Mucosa of rectum (tissue), 2 donors: ENCODE measurements around the gene DGKZ.
A peak's percentile ranks its signal among the peaks of the same experiment; 100 is the strongest.

Experiments
- H3K27ac ChIP-seq, 2 donors: one replicate each; pipeline ENCODE4 v1.7.0; 2013; ENCODE audit warnings: inconsistent platforms in 2 of 2, low read depth in 2 of 2, low read length in 2 of 2
- H3K27me3 ChIP-seq, 2 donors: one replicate each; pipeline ENCODE4 v1.7.0; 2013; ENCODE audit warnings: low read length in 2 of 2; ENCODE audit not compliant: control insufficient read depth in 2 of 2, insufficient read depth in 2 of 2
- H3K36me3 ChIP-seq, 2 donors: one replicate each; pipeline ENCODE4 v1.7.0; 2013; ENCODE audit warnings: low read length in 2 of 2; ENCODE audit not compliant: control insufficient read depth in 2 of 2, insufficient read depth in 2 of 2
- H3K4me1 ChIP-seq, 2 donors: one replicate each; pipeline ENCODE4 v1.7.0; 2013; ENCODE audit warnings: low read length in 2 of 2, mild to moderate bottlenecking in 1 of 2; ENCODE audit not compliant: control insufficient read depth in 2 of 2, insufficient read depth in 2 of 2
- H3K4me3 ChIP-seq, 2 donors: one replicate each; pipeline ENCODE4 v1.7.0; 2013; ENCODE audit warnings: low read length in 2 of 2
- H3K9ac ChIP-seq, 2 donors: one replicate each; pipeline ENCODE4 v1.7.0; 2013; ENCODE audit warnings: low read length in 2 of 2, low read depth in 1 of 2, mild to moderate bottlenecking in 1 of 2
- H3K9me3 ChIP-seq, 2 donors: one replicate each; pipeline ENCODE4 v1.7.0; 2013; ENCODE audit warnings: low read length in 2 of 2; ENCODE audit not compliant: control insufficient read depth in 2 of 2
- donor health status: healthy.
- donor health status: Normal muscosa, but diverticular disease.

The DGKZ gene

GRCh38 chr11:46326813-46327416 is 20.3 kb upstream of the DGKZ start:
- Histone ChIP-seq H3K36me3 (peaks cover 0 to 2% of the 10 kb centered on the region in 2 donors), H3K4me1 (no peaks in the 10 kb centered on the region), H3K27ac (no peak overlapping the region), H3K4me3 (no peak overlapping the region), H3K9me3 (no peaks in the 10 kb centered on the region), H3K27me3 (peaks cover 12 to 21% of the 10 kb centered on the region in 2 donors), H3K9ac (no peak overlapping the region)

GRCh38 chr11:46327829-46328228 is 19.4 kb upstream of the DGKZ start:
- Histone ChIP-seq H3K9ac (no peak overlapping the region), H3K4me1 (peaks cover 3 to 4% of the 10 kb centered on the region in 2 donors), H3K9me3 (no peaks in the 10 kb centered on the region), H3K27ac (no peak overlapping the region), H3K27me3 (peaks cover 19 to 29% of the 10 kb centered on the region in 2 donors), H3K4me3 (no peak overlapping the region), H3K36me3 (no peaks in the 10 kb centered on the region)

GRCh38 chr11:46330154-46330553 is 17.1 kb upstream of the DGKZ start:
- Histone ChIP-seq H3K27me3 (peaks cover 32 to 42% of the 10 kb centered on the region in 2 donors), H3K9me3 (no peaks in the 10 kb centered on the region), H3K9ac (no peak overlapping the region), H3K4me3 (no peak overlapping the region), H3K4me1 (peaks cover 4 to 6% of the 10 kb centered on the region in 2 donors), H3K36me3 (no peaks in the 10 kb centered on the region), H3K27ac (no peak overlapping the region)

GRCh38 chr11:46330563-46331281 is 16.5 kb upstream of the DGKZ start:
- Histone ChIP-seq H3K4me1 (peaks cover 4 to 6% of the 10 kb centered on the region in 2 donors), H3K27ac (no peak overlapping the region), H3K36me3 (no peaks in the 10 kb centered on the region), H3K9ac (no peak overlapping the region), H3K9me3 (no peaks in the 10 kb centered on the region), H3K4me3 (no peak overlapping the region), H3K27me3 (peaks cover 36 to 42% of the 10 kb centered on the region in 2 donors)

GRCh38 chr11:46331282-46331984 is 15.8 kb upstream of the DGKZ start:
- Histone ChIP-seq H3K9ac (no peak overlapping the region), H3K27ac (no peak overlapping the region), H3K9me3 (no peaks in the 10 kb centered on the region), H3K27me3 (peaks cover 39 to 42% of the 10 kb centered on the region in 2 donors), H3K36me3 (no peaks in the 10 kb centered on the region), H3K4me3 (no peak overlapping the region), H3K4me1 (peaks cover 4 to 6% of the 10 kb centered on the region in 2 donors)

GRCh38 chr11:46332093-46332567 is 15.1 kb upstream of the DGKZ start:
- no peak overlapping the region for H3K9ac ChIP-seq
- H3K4me1 ChIP-seq: peaks cover 4 to 6% of the 10 kb centered on the region in 2 donors
- H3K9me3 ChIP-seq: no peaks in the 10 kb centered on the region
- peak overlapping the region in 1 of 2 donors; percentile 20 for H3K4me3 ChIP-seq
- H3K36me3 ChIP-seq: no peaks in the 10 kb centered on the region
- H3K27ac ChIP-seq: no peak overlapping the region
- H3K27me3 ChIP-seq: peaks cover 39 to 42% of the 10 kb centered on the region in 2 donors

- peak overlapping the region; percentile 20 to 34 for H3K4me3 ChIP-seq
- no peak overlapping the region for H3K27ac ChIP-seq
- H3K36me3 ChIP-seq: no peaks in the 10 kb centered on the region
- H3K27me3 ChIP-seq: peaks cover 40 to 42% of the 10 kb centered on the region in 2 donors
- H3K9me3 ChIP-seq: no peaks in the 10 kb centered on the region
- peaks cover 4 to 6% of the 10 kb centered on the region in 2 donors for H3K4me1 ChIP-seq
- no peak overlapping the region for H3K9ac ChIP-seq
These were observed 14.5 kb upstream of the DGKZ start for GRCh38 chr11:46332568-46333393.

- Histone ChIP-seq H3K27me3 (peaks cover 41 to 42% of the 10 kb centered on the region in 2 donors), H3K27ac (no peak overlapping the region), H3K4me1 (peaks cover 4 to 6% of the 10 kb centered on the region in 2 donors), H3K9me3 (no peaks in the 10 kb centered on the region), H3K36me3 (no peaks in the 10 kb centered on the region), H3K4me3 (peak overlapping the region; percentile 34 to 41), H3K9ac (no peak overlapping the region)
These were observed 13.8 kb upstream of the DGKZ start for GRCh38 chr11:46333394-46333947.

GRCh38 chr11:46334211-46334610 is 13.1 kb upstream of the DGKZ start:
- no peak overlapping the region for H3K27ac ChIP-seq
- no peaks in the 10 kb centered on the region for H3K9me3 ChIP-seq
- no peaks in the 10 kb centered on the region for H3K36me3 ChIP-seq
- H3K4me1 ChIP-seq: peaks cover 4 to 7% of the 10 kb centered on the region in 2 donors
- H3K9ac ChIP-seq: no peak overlapping the region
- no peak overlapping the region for H3K4me3 ChIP-seq
- H3K27me3 ChIP-seq: peaks cover 41 to 42% of the 10 kb centered on the region in 2 donors
